Measurements from ENCODE around the gene CHRNA4.
"Not testable (repeated sequence)": the region's sequence is repeated elsewhere in the genome, so short reads cannot be mapped to it uniquely, and the experiment has no call there.

Gene CHRNA4

GRCh38 chr20:63335060-63335459 lies 26.1 kb downstream of the CHRNA4 start:
- DNase-seq (ENCODE audit: low read depth in 1 of 2, low spot score in 1 of 2) = not testable (repeated sequence)

- no peak for DNase-seq (ENCODE audit: low read depth in 1 of 2, low spot score in 1 of 2)
These were observed 26.8 kb downstream of the CHRNA4 start for GRCh38 chr20:63334356-63334755.

- DNase-seq (ENCODE audit: low read depth in 1 of 2, low spot score in 1 of 2) = no peak
These were observed 27.8 kb downstream of the CHRNA4 start for GRCh38 chr20:63333241-63333836.

GRCh38 chr20:63332488-63333240 lies 28.5 kb downstream of the CHRNA4 start:
- DNase-seq (ENCODE audit: low read depth in 1 of 2, low spot score in 1 of 2) = no peak

- no peak for DNase-seq (ENCODE audit: low read depth in 1 of 2, low spot score in 1 of 2)
These were observed 29.3 kb downstream of the CHRNA4 start for GRCh38 chr20:63331741-63332400.

GRCh38 chr20:63330940-63331339 lies 30.2 kb downstream of the CHRNA4 start:
- no peak for DNase-seq (ENCODE audit: low read depth in 1 of 2, low spot score in 1 of 2)

- no peak for DNase-seq (ENCODE audit: low read depth in 1 of 2, low spot score in 1 of 2)
These were observed 30.9 kb downstream of the CHRNA4 start for GRCh38 chr20:63330084-63330760.

GRCh38 chr20:63329331-63330083 lies 31.6 kb downstream of the CHRNA4 start:
- no peak for DNase-seq (ENCODE audit: low read depth in 1 of 2, low spot score in 1 of 2)

- no peak for DNase-seq (ENCODE audit: low read depth in 1 of 2, low spot score in 1 of 2)
These were observed 32.4 kb downstream of the CHRNA4 start for GRCh38 chr20:63328718-63329275.

- no peak for DNase-seq (ENCODE audit: low read depth in 1 of 2, low spot score in 1 of 2)
These were observed 33.0 kb downstream of the CHRNA4 start for GRCh38 chr20:63328026-63328700.

- no peak for DNase-seq (ENCODE audit: low read depth in 1 of 2, low spot score in 1 of 2)
These were observed 33.9 kb downstream of the CHRNA4 start for GRCh38 chr20:63327231-63327745.

GRCh38 chr20:63326314-63327230 lies 34.6 kb downstream of the CHRNA4 start:
- DNase-seq (ENCODE audit: low read depth in 1 of 2, low spot score in 1 of 2) = no peak

- DNase-seq (ENCODE audit: low read depth in 1 of 2, low spot score in 1 of 2) = no peak
These were observed 35.4 kb downstream of the CHRNA4 start for GRCh38 chr20:63325554-63326313.

- DNase-seq (ENCODE audit: low read depth in 1 of 2, low spot score in 1 of 2) = no peak
These were observed 36.1 kb downstream of the CHRNA4 start for GRCh38 chr20:63325021-63325471.

GRCh38 chr20:63323357-63323981 lies 37.7 kb downstream of the CHRNA4 start:
- no peak for DNase-seq (ENCODE audit: low read depth in 1 of 2, low spot score in 1 of 2)

GRCh38 chr20:63322933-63323273 lies 38.2 kb downstream of the CHRNA4 start:
- no peak for DNase-seq (ENCODE audit: low read depth in 1 of 2, low spot score in 1 of 2)

GRCh38 chr20:63322146-63322932 lies 38.8 kb downstream of the CHRNA4 start:
- DNase-seq (ENCODE audit: low read depth in 1 of 2, low spot score in 1 of 2) = no peak
